Measurements from ENCODE around the gene FN1. TPM values are rescaled to one million over a fixed set of nuclear protein-coding genes. Genes with fewer than 3 reads are reported as not detected.
A peak's percentile ranks its signal among the peaks of the same experiment; 100 is the strongest.

FN1 gene
- total RNA-seq, 6 experiments from 2014 or later, result 938 to 2,279 (median 1,324) TPM

- no peak for DNase-seq
- no peak for ATAC-seq
- H3K27me3 ChIP-seq, result no peaks in the 10 kb centered on the region
- H3K36me3 ChIP-seq, result peaks cover 15 to 100% (median 51%) of the 10 kb centered on the region in 4 donors
- H3K27ac ChIP-seq, result no peak overlapping the region
- no peaks in the 10 kb centered on the region for H3K9me3 ChIP-seq
- no peak overlapping the region for H3K4me3 ChIP-seq
- TF ChIP-seq CTCF (IDR thresholded peaks at IDR 0.05), result no peak
- TF ChIP-seq POLR2A (IDR thresholded peaks at IDR 0.05), result no peak
- intact Hi-C loops (cut with DNase I), result no loop called here
- 64% methylated on average over 6 of the region's 7 CpGs for WGBS (ENCODE audit: insufficient coverage, low coverage, low lambda C conversion rate, missing lambda C conversion rate)
- no peaks in the 10 kb centered on the region for H3K4me1 ChIP-seq
Measured at GRCh38 chr2:215394102-215394805, 41.6 kb downstream of the FN1 start.

DNA sequence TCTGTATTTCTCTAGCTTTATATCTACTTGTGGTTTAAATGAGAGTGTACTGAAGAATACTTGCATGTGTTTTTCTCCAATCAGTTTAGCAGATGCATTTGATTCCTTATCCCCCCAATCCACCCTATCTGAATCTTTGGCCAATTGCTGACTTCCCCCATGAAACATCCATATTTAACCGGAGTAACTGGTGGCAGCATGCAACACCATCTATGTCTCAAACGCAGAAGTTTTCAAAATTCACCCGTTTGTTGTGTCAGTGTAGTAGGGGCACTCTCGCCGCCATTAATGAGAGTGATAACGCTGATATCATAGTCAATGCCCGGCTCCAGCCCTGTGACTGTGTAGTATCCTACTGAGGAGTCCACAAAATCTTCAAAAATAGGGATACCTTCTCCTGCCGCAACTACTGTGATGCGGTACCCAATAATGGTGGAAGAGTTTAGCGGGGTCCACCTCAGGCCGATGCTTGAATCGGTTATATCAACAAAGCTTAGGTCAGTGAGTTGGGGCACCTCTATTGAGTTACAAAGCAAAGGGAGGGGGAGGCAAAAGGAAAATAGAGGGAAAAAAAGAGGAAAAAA is 43.1 kb downstream of the FN1 start:
- peaks cover 15 to 100% (median 49%) of the 10 kb centered on the region in 4 donors for H3K36me3 ChIP-seq
- H3K27ac ChIP-seq, result no peak overlapping the region
- no peaks in the 10 kb centered on the region for H3K27me3 ChIP-seq
- DNase-seq (no peak), ATAC-seq (no peak)
- H3K9me3 ChIP-seq, result no peaks in the 10 kb centered on the region
- WGBS (ENCODE audit: insufficient coverage, low coverage, low lambda C conversion rate, missing lambda C conversion rate), result 93% methylated on average over 11 of the region's 12 CpGs
- no peaks in the 10 kb centered on the region for H3K4me1 ChIP-seq
- intact Hi-C loops (cut with DNase I), result no loop called here
- H3K4me3 ChIP-seq, result no peak overlapping the region
- TF ChIP-seq CTCF (IDR thresholded peaks at IDR 0.05) (no peak), POLR2A (IDR thresholded peaks at IDR 0.05) (no peak)

GRCh38 chr2:215392164-215392563 is 43.7 kb downstream of the FN1 start:
- peaks cover 13 to 100% (median 52%) of the 10 kb centered on the region in 4 donors for H3K36me3 ChIP-seq

DNA sequence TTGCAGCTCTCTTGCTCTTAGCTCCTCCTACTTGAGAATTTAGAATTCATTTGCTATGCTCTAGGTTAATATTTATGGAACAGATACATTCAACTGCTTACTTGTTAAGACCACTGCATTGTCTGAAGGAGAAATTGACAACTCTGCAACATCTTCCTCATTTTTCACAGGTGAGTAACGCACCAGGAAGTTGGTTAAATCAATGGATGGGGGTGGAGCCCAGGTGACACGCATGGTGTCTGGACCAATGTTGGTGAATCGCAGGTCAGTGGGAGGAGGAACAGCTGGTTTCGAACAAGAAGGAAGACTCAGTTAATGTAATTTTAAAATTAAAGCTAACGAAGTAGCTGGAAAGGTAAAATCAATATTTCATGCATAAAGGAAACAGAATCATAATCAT is 44.3 kb downstream of the FN1 start:
- no peak for TF ChIP-seq CTCF (IDR thresholded peaks at IDR 0.05)
- no peak for TF ChIP-seq POLR2A (IDR thresholded peaks at IDR 0.05)
- peaks cover 11 to 100% (median 54%) of the 10 kb centered on the region in 4 donors for H3K36me3 ChIP-seq
- whole genome bisulfite sequencing (ENCODE audit: insufficient coverage, low coverage, low lambda C conversion rate, missing lambda C conversion rate), result 71% methylated on average over 5 of the region's 5 CpGs
- ATAC-seq (peak in 1 of 4 donors; percentile 54), DNase-seq (peak in 1 of 3 donors; percentile 23)
- H3K4me1 ChIP-seq, result no peaks in the 10 kb centered on the region
- H3K27me3 ChIP-seq, result no peaks in the 10 kb centered on the region
- H3K4me3 ChIP-seq, result no peak overlapping the region
- no peak overlapping the region for H3K27ac ChIP-seq
- intact Hi-C loops (cut with DNase I), result no loop called here
- no peaks in the 10 kb centered on the region for H3K9me3 ChIP-seq

More at GRCh38 chr2:215392164-215392563, 43.7 kb downstream of the FN1 start:
- Histone ChIP-seq H3K4me3 (no peak overlapping the region), H3K27ac (no peak overlapping the region), H3K27me3 (no peaks in the 10 kb centered on the region), H3K9me3 (no peaks in the 10 kb centered on the region), H3K4me1 (no peaks in the 10 kb centered on the region)
- DNase-seq (no peak), ATAC-seq (no peak)
- intact Hi-C loops (cut with DNase I), result no loop called here
- TF ChIP-seq CTCF (IDR thresholded peaks at IDR 0.05) (no peak), POLR2A (IDR thresholded peaks at IDR 0.05) (no peak)
